Muscle of arm (tissue), 12 donors: ENCODE measurements around the gene KRT38. TPM values are rescaled to one million over a fixed set of nuclear protein-coding genes. Genes with fewer than 3 reads are reported as not detected.

Experiments used
- DNase-seq: peaks from one replicate; pipeline ENCODE4 v3.0.0-alpha.2; 2013
- polyA plus RNA-seq, 12 donors: library from polyadenylated mRNA; unstranded; fragments of 120-200 nt; gene quantifications; one replicate each; pipeline ENCODE4 v1.2.1, GENCODE V29; 2013; ENCODE audit not compliant: insufficient read length in 12 of 12

KRT38 gene
- polyA plus RNA-seq, 12 donors: not detected

DNA sequence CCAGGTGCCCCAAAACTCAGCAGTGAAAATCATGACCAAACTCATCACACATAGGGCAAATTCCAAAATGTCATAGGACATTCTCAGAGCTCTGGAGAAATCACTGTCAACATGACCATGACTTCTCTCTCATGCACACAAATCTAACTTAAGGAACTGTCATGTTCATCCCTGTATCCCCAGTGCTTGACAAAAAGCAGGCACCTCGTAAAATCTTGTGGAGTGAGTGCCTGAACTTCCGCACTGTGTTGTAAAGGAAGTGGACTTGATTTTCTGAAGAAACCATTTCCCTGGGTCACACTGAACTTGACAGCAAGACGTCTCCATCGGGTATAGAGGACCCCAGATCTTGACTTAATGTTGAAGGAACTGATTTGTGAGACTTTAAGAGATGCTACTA is 19.2 kb downstream of the KRT38 start:
- no peak for DNase-seq

DNA sequence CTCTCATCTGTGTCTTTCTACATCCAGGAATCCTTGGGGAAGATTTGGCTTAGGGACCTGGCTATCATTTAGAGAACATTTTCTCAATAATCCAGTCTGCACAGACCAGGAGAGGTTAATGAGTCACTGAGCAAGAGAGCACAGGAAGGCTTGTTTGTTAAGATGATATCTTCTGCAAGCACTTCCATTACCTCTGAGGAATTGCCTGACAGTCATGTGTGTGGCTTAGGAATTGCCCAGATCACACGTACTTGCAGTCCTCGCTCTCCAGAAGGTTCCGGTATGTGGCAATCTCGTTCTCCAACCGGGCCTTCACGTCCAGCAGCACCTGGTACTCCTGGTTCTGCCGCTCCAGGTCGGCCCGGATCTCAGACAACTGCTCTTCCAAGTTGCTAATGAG is 19.7 kb downstream of the KRT38 start:
- no peak for DNase-seq

DNA sequence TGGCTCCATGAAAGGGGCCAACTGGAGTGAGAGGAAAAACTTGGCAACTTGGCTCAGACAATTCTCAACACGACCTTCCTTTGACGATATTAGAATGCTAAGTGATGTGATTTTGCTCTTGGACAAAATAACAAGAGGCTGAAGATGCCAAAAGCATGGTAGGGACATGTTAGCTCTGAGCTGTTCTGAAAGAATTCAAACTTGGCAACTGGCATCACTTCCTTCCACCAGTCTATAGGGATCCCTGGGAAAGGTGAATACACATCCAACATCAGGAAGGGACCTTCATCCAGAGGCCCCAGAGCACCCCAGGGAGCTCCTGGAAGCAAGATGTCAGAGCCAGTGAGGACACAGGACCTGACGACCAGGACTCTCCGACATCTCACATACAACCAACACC is 20.6 kb downstream of the KRT38 start:
- no peak for DNase-seq

- DNase-seq: no peak
Observed at GRCh38 chr17:41419716-41420115, 21.1 kb downstream of the KRT38 start.

GRCh38 chr17:41418116-41418860 is 22.5 kb downstream of the KRT38 start:
- no peak for DNase-seq

DNA sequence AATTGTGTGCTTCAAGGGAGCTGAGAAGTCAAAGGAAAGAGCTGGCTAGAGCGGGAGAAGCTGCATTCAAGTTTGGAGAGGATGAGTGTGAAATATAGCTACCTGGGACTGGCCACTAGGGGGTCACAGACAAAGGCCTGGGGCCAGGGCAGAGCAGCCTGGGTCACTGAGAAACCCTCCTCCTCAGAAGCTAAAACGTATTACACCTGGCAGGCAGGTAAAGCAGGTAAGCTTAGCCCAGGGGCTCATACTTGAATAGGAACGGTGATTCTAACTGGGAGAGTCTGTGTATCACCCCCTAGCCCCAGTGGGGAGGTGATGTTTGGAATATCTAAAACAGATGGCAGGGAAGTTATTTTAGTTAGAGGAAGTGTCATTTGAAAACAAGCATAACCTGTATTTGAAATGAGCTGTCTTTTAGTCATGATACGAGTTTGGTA is 23.2 kb downstream of the KRT38 start:
- DNase-seq: no peak

DNA sequence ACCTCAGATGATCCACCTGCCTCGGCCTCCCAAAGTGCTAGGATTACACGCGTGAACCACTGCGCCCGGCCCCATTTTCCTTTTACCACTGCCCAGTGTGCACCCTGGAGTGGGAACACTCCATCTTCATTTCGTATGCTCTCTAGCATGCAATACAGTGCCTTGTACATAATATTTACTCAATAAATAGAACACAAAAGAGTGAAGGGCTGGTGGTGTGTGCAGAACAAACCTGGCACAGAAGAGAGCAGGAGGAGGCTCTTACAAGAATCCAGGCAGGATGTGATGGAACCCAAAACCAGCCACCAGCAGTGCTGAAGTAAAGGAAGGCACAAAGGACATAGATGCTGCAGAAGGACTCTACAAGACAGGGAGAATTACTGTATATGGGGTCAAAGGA is 23.7 kb downstream of the KRT38 start:
- no peak for DNase-seq

DNA sequence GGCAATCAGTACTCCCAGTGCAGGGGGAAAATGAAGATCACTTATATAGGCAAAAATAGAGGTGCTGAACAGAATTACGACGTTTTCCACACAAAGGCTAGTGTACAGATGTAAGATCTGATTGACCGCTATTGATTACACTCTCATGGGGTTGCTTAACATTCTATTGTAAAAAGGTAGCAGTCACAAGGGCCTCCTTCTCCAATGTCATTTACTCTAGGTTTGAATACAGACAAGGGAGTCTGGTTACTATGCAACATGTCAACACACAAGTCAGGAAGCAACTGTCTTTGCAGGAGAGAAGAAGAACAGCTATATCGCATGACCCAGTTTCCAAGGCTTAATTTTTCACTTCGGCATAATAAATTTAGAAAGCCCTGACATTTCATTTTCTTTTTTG is 24.3 kb downstream of the KRT38 start:
- DNase-seq: no peak

DNA sequence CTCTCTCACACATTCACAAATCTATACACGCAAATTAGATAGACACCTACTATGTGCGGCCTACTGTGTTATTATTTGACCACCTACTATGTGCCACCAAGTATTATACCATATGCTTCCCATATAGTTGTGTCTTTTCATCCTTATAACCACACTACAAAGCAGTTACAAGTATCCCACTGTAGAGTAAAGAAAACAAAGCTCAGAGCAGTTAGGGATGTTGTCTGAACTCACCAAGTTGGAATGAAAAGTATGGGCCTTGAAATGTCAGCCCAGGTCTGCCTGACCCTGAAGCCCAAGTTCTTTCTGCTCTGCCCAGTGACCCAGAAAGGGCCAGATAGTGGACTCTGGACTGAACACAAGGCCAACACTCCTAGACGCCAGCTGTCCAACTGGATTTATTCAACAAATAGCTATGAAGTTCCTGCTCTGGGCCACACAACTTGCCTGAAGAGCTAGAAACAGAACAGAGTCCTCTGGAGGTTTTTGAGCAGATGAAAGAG is 24.9 kb downstream of the KRT38 start:
- no peak for DNase-seq

GRCh38 chr17:41415411-41415810 is 25.4 kb downstream of the KRT38 start:
- no peak for DNase-seq

DNA sequence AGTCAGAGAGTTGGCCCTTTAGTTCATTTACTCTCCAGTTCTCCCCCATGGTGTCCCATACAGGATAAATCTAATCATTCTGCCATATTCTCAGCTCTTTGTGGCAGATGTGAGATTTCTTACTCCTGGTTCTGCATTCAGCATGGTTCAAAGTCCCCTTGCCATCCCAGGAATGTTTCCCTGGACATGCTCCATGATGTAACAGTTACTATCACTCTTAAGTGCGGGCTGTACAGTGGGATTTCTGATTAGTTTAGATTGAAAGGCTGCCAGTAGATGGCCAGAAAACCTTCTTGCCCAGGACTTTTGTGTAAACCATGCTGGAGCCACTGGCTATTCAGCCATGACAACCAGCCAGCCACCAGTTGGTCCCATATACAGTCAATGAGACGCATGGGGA is 26.8 kb downstream of the KRT38 start:
- no peak for DNase-seq

DNA sequence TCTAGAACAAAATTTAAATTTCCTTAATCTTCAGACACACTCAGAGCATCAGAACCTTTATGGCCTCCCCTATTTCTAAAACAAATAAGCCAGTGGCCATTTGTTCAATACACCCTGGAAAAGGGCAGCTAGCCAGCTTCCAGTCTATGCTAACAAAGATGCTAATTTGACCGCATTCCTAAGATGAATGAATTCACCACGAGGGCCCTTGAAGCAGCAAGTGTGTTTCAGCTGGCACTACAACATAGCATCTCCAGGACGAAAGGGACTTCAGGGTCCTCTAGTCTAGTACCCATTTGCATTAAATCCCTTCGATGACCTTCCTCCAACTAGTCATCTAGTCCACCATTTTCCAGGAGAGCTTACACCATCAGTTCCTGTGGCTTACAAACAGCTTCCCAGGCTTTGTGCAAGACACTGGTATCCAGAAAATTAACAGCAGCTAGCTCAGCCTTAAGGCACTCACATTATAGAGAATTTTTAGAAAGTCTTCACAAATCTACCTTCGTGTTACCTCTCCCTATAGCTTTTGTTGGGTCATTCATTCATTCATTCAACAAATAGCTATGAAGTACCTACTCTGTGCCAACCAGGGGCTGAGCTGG is 27.3 kb downstream of the KRT38 start:
- no peak for DNase-seq

- DNase-seq: no peak
Observed at GRCh38 chr17:41411072-41411840, 29.5 kb downstream of the KRT38 start.

DNA sequence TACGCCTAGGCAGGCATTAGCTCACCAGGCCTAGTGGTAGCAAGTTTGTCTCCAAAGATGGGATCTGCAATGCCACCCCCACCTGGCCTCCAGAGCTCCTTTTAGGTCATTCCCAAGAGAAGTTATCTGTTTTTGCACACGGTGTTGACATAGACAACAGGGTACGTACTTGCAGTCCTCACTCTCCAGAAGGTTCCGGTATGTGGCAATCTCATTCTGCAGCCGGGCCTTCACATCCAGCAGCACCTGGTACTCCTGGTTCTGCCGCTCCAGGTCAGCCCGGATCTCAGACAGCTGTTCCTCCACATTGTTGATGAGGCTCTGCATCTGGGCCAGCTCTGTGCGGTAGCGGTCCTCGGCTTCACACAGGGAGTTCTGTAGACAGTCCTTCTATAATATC is 33.6 kb downstream of the KRT38 start:
- no peak for DNase-seq

GRCh38 chr17:41406205-41406604 is 34.6 kb downstream of the KRT38 start:
- DNase-seq: no peak

DNA sequence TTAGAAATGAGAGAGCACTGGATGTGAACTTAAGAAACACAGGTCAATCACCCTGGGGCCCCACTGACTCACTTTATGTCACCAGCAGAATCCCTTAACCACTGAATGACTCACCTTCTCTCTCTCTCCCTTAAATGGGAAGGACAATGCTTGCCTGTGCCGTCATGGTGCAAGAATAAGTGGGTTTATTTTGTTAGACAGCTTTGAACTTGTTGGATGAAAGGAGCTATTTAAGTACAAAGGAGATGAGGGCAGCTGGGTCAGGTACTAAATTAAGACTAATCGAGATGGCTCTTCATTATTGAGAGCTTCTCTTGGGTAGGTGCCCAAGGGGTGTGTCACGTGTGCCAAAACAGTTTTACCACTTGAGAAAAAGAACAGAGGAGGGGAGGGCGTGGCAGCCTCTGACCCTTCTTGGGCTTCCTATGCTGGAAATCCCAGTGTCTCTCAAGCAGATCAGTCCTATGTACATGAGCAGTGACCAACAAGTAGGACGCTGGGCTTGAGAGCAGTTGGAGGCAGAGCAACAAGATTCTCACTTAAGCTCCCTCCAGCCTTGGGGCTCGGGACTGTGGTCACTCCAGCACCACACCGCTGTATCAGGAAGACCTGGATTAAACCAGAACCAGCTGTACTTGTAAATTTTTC is 36.6 kb downstream of the KRT38 start:
- no peak for DNase-seq

DNA sequence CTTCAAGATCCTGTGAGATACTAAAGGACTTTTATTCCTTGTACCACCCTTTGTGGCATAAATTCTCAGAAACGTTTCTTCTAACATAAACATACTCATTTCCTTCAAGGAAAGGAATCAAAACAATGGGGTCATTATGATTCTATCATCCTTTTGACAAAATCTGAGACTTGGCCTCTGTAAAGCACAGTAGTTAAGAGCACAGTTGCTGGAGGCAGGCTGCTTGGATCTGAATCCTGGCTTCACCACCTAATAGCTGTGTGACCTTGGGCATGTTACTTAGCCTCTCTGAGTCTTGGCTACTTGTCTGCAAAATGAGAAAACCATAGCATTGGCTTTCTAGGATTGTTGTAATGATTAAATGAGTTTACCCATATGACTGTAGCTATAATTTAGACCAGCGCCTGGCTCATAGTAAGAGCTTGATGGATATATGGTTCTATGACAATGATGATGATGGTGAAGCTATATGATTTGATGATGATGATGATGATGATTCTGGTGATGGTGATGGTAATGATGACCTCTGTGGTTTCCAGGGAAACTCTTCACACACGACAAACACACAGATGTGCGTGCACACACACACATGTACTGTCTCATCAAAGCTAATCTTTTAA is 37.3 kb downstream of the KRT38 start:
- DNase-seq: no peak

- no peak for DNase-seq
Observed at GRCh38 chr17:41402161-41402560, 38.6 kb downstream of the KRT38 start.

- DNase-seq: no peak
Observed at GRCh38 chr17:41396996-41397660, 43.7 kb downstream of the KRT38 start, which contains the start of gene KRT31. KRT31 (minus strand) TSS chr17:41397608; CDS start chr17:41397539, 69 bp downstream.

DNA sequence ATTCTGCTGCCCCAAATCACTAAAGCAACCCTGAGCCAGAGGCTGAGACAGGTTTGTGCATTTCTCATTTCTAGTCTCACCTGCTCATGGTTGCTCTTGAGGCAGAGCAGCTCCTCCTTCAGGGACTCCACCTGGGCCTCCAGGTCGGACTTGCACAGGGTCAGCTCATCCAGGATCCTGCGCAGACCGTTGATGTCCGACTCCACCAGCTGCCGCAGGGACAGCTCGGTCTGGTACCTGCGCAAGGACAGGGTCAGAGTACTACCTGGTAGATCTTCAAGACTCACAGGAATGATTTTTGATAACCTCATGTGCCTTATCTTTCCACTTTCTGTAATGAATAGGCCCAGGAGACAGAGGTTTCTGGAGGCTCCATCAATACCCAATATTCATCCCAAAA is 44.4 kb downstream of the KRT38 start:
- no peak for DNase-seq

DNA sequence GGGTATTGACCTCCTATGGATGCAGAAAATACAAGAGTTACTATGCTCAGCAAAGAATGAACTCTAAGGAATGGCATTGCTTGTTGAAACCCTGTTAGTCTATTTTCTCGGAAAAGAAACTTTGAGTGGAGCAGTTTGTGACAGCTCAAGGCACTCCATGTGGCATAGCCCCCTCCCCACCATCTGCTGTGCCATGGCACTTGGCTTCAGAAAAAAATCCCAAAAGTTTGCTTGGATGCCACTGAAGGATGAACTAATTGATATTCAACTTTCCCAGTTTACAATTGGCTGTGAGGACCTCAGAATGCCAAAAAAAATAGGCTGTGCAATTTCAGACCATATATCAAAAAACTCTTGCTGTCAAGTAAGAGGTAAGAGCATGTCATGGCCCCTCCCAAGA is 45.2 kb downstream of the KRT38 start:
- no peak for DNase-seq
